Endodermal cell (in vitro differentiated cells): Measurements from ENCODE around the gene TSPAN15. TPM values are rescaled to one million over a fixed set of nuclear protein-coding genes. Genes with fewer than 3 reads are reported as not detected.

Source experiments
- DNase-seq: peaks from one replicate; pipeline ENCODE4 v3.0.0-alpha.2; 2017
- H3K27ac ChIP-seq: 2 replicates; pipeline ENCODE4 v1.5.1; 2013; ENCODE audit warnings: mild to moderate bottlenecking, low read depth, low read length, moderate library complexity
- H3K27me3 ChIP-seq: 2 replicates; pipeline ENCODE4 v1.6.1; 2013; ENCODE audit warnings: mild to moderate bottlenecking, low read length, moderate library complexity; ENCODE audit not compliant: insufficient read depth, control insufficient read depth, poor library complexity, severe bottlenecking
- H3K36me3 ChIP-seq: 2 replicates; pipeline ENCODE4 v1.7.0; 2013; ENCODE audit warnings: mild to moderate bottlenecking, low read length, moderate library complexity; ENCODE audit not compliant: control insufficient read depth, insufficient read depth
- H3K4me1 ChIP-seq: one replicate; pipeline ENCODE4 v1.7.0; 2013; ENCODE audit warnings: low read length; ENCODE audit not compliant: control insufficient read depth, insufficient read depth
- H3K4me3 ChIP-seq: 2 replicates; pipeline ENCODE4 v1.5.1; 2013; ENCODE audit warnings: mild to moderate bottlenecking, low read length, moderate library complexity
- H3K9ac ChIP-seq: 2 replicates; pipeline ENCODE4 v1.6.1; 2013; ENCODE audit warnings: mild to moderate bottlenecking, low read length, moderate library complexity; ENCODE audit not compliant: poor library complexity, severe bottlenecking; ENCODE audit errors: extremely low read depth
- H3K9me3 ChIP-seq: 2 replicates; pipeline ENCODE4 v1.6.1; 2013; ENCODE audit warnings: mild to moderate bottlenecking, low read length, moderate library complexity; ENCODE audit not compliant: control insufficient read depth
- H3K27ac Mint-ChIP-seq: 2 replicates; pipeline ENCODE4 v1.8.0; 2020; ENCODE audit warnings: mixed read lengths
- H3K27me3 Mint-ChIP-seq: 2 replicates; pipeline ENCODE4 v1.8.0; 2021; ENCODE audit warnings: mild to moderate bottlenecking, mixed read lengths; ENCODE audit not compliant: insufficient read depth
- H3K36me3 Mint-ChIP-seq: 2 replicates; pipeline ENCODE4 v1.8.0; 2020; ENCODE audit warnings: low read depth, mixed read lengths
- H3K4me1 Mint-ChIP-seq: 2 replicates; pipeline ENCODE4 v1.8.0; 2020; ENCODE audit warnings: mixed read lengths
- H3K4me3 Mint-ChIP-seq: 2 replicates; pipeline ENCODE4 v1.8.0; 2020; ENCODE audit warnings: mild to moderate bottlenecking, moderate library complexity, mixed read lengths
- H3K9me3 Mint-ChIP-seq: 2 replicates; pipeline ENCODE4 v1.8.0; 2020; ENCODE audit warnings: mild to moderate bottlenecking, mixed read lengths
- CTCF ChIP-seq: fragments of 200-600 bp; sonication (generic); conservative IDR thresholded peaks from 2 replicates; pipeline ENCODE4 v1.5.0; 2021; ENCODE audit warnings: antibody characterized with exemption, mild to moderate bottlenecking
- WGBS, 2 experiments: methylation state at CpG; one replicate each; pipeline versions ENCODE4 v1.1.5 to v1.1.7; 2013; ENCODE audit warnings: missing lambda C conversion rate in 2 of 2, mixed read lengths in 1 of 2; ENCODE audit not compliant: insufficient coverage in 1 of 2, insufficient read length in 1 of 2; 5-methylcytosine and 5-hydroxymethylcytosine counted together
- total RNA-seq, 2 donors: library from RNA; stranded (reverse); fragmentation: NEBNext Ultra II Directional in 1 of 2; extraction: Animal tissue kit (Norgen Biotek cat#: 25700) in 1 of 2; gene quantifications; 2 replicates in 1 of 2; 3 replicates in 1 of 2; pipeline ENCODE4 v1.2.1, GENCODE V29; 2021

Gene TSPAN15
- total RNA-seq, 2 donors from 2014 or later, result 10.1 to 15.8 TPM

GRCh38 chr10:69469976-69470375 lies 18.7 kb downstream of the TSPAN15 start:
- H3K4me3 ChIP-seq, result no peak overlapping the region
- no peak overlapping the region for H3K27ac ChIP-seq
- Mint-ChIP-seq H3K27me3 (peaks cover 4% of the 10 kb centered on the region), H3K27ac (no peak overlapping the region), H3K9me3 (no peaks in the 10 kb centered on the region), H3K36me3 (no peaks in the 10 kb centered on the region), H3K4me1 (peaks cover 13% of the 10 kb centered on the region), H3K4me3 (no peak overlapping the region)
- no peaks in the 10 kb centered on the region for H3K9me3 ChIP-seq
- DNase-seq, result no peak
- TF ChIP-seq CTCF, result no peak
- no peaks in the 10 kb centered on the region for H3K36me3 ChIP-seq
- WGBS, 2 experiments, result 86 to 93% methylated on average over 1 of the region's 1 CpG
- H3K4me1 ChIP-seq, result no peaks in the 10 kb centered on the region
- no peaks in the 10 kb centered on the region for H3K27me3 ChIP-seq
- H3K9ac ChIP-seq, result no peak overlapping the region

- Histone ChIP-seq H3K27me3 (no peaks in the 10 kb centered on the region), H3K27ac (no peak overlapping the region), H3K36me3 (no peaks in the 10 kb centered on the region), H3K9me3 (no peaks in the 10 kb centered on the region), H3K4me3 (no peak overlapping the region), H3K9ac (no peak overlapping the region), H3K4me1 (no peaks in the 10 kb centered on the region)
- Mint-ChIP-seq H3K9me3 (no peaks in the 10 kb centered on the region), H3K4me1 (peaks cover 13% of the 10 kb centered on the region), H3K27ac (no peak overlapping the region), H3K4me3 (no peak overlapping the region), H3K36me3 (no peaks in the 10 kb centered on the region), H3K27me3 (peaks cover 4% of the 10 kb centered on the region)
- WGBS, 2 experiments, result 86% methylated on average over 7 to 8 of the region's 8 CpGs
- TF ChIP-seq CTCF, result no peak
- no peak for DNase-seq
These were observed 19.5 kb downstream of the TSPAN15 start for GRCh38 chr10:69470463-69471384.

- H3K27ac Mint-ChIP-seq, result no peak overlapping the region
- Histone ChIP-seq H3K4me3 (no peak overlapping the region), H3K9me3 (no peaks in the 10 kb centered on the region), H3K36me3 (no peaks in the 10 kb centered on the region), H3K4me1 (no peaks in the 10 kb centered on the region), H3K27ac (no peak overlapping the region), H3K9ac (no peak overlapping the region), H3K27me3 (no peaks in the 10 kb centered on the region)
- no peak for DNase-seq
- no peak overlapping the region for H3K4me3 Mint-ChIP-seq
- no peaks in the 10 kb centered on the region for H3K9me3 Mint-ChIP-seq
- peaks cover 7% of the 10 kb centered on the region for H3K4me1 Mint-ChIP-seq
- 91 to 98% methylated on average over 3 to 4 of the region's 4 CpGs for WGBS, 2 experiments
- no peak for TF ChIP-seq CTCF
- peaks cover 4% of the 10 kb centered on the region for H3K27me3 Mint-ChIP-seq
- no peaks in the 10 kb centered on the region for H3K36me3 Mint-ChIP-seq
These were observed 20.9 kb downstream of the TSPAN15 start for GRCh38 chr10:69472142-69472541.
